RKO (cell line): ENCODE measurements around the gene LATS2.
A peak's percentile ranks its signal among the peaks of the same experiment; 100 is the strongest.
"Not testable (repeated sequence)": the region's sequence is repeated elsewhere in the genome, so short reads cannot be mapped to it uniquely, and the experiment has no call there.

Experiments used
- DNase-seq: peaks from one replicate; pipeline ENCODE4 v3.0.0-alpha.2; 2016; ENCODE audit warnings: low spot score

Gene LATS2

GRCh38 chr13:21075379-21076249 lies 14.2 kb upstream of the LATS2 start:
- DNase-seq: no peak

GRCh38 chr13:21075011-21075378 lies 13.6 kb upstream of the LATS2 start:
- no peak for DNase-seq

- DNase-seq: no peak
Measured at GRCh38 chr13:21074546-21074945, 13.2 kb upstream of the LATS2 start.

- DNase-seq: no peak
Measured at GRCh38 chr13:21071924-21072323, 10.5 kb upstream of the LATS2 start.

GRCh38 chr13:21071015-21071414 lies 9.6 kb upstream of the LATS2 start:
- no peak for DNase-seq

GRCh38 chr13:21069561-21070004 lies 8.2 kb upstream of the LATS2 start:
- peak; percentile 82 for DNase-seq

GRCh38 chr13:21067848-21068247 lies 6.5 kb upstream of the LATS2 start:
- no peak for DNase-seq

GRCh38 chr13:21066946-21067345 lies 5.6 kb upstream of the LATS2 start:
- DNase-seq: no peak

- no peak for DNase-seq
Measured at GRCh38 chr13:21065686-21066085, 4.3 kb upstream of the LATS2 start.

- no peak for DNase-seq
Measured at GRCh38 chr13:21063031-21063430, 1.6 kb upstream of the LATS2 start.

GRCh38 chr13:21060338-21061028 lies 903 bp downstream of the LATS2 start:
- DNase-seq: no peak

GRCh38 chr13:21059641-21060337 lies 1.6 kb downstream of the LATS2 start:
- DNase-seq: peak; percentile 57

- DNase-seq: peak; percentile 8
Measured at GRCh38 chr13:21058361-21058760, 3.0 kb downstream of the LATS2 start.

- no peak for DNase-seq
Measured at GRCh38 chr13:21055511-21056045, 5.8 kb downstream of the LATS2 start.

- no peak for DNase-seq
Measured at GRCh38 chr13:21055016-21055415, 6.4 kb downstream of the LATS2 start.

GRCh38 chr13:21054313-21054712 lies 7.1 kb downstream of the LATS2 start:
- DNase-seq: no peak

GRCh38 chr13:21053231-21053630 lies 8.2 kb downstream of the LATS2 start:
- no peak for DNase-seq

GRCh38 chr13:21051675-21052074 lies 9.7 kb downstream of the LATS2 start:
- DNase-seq: no peak

GRCh38 chr13:21050288-21051197 lies 10.8 kb downstream of the LATS2 start:
- no peak for DNase-seq

- not testable (repeated sequence) for DNase-seq
Measured at GRCh38 chr13:21049731-21050130, 11.7 kb downstream of the LATS2 start.

GRCh38 chr13:21048901-21049698 lies 12.3 kb downstream of the LATS2 start:
- DNase-seq: no peak
